ENCODE data around the gene MVK.

GRCh38 chr12:109645194-109645593, 71.6 kb downstream of the MVK start:
- TF ChIP-seq CTCF (IDR thresholded peaks at IDR 0.05) (no peak), POLR2A (IDR thresholded peaks at IDR 0.05) (no peak), EP300 (IDR thresholded peaks at IDR 0.05; ENCODE audit: low read depth) (no peak), POLR2AphosphoS5 (IDR thresholded peaks at IDR 0.05) (no peak)
